NCI-H2171 (cell line): ENCODE results near the gene HEPACAM.

Experiments used
- DNase-seq: peaks from one replicate; lab custom pipeline; 2025; lab: John Stamatoyannopoulos, UW

The HEPACAM gene

GRCh38 chr11:124884869-124885479, 50.9 kb downstream of the HEPACAM start:
- no peak for DNase-seq

DNA sequence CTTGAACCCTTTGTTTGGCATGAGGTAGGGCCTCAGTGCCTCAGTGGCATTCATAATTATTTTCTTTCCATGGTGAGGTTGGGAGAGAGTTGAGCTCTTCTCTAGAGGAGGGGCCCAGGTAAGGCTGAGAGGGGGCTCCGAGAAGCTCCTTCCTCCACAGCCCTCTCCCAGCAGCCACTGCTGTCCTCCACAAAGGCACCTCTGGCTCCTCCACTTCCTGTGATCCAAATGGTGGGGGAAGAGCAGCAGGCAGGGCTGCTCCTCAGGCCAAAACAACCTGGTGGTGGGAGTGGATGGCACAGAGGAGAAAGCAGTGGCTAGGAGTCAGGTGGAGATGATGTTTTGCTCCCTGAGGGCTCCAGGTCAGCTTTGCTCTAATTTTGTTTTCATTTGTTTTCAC, 51.5 kb downstream of the HEPACAM start:
- no peak for DNase-seq

GRCh38 chr11:124882339-124883071, 53.3 kb downstream of the HEPACAM start:
- peak; percentile 34 for DNase-seq

DNA sequence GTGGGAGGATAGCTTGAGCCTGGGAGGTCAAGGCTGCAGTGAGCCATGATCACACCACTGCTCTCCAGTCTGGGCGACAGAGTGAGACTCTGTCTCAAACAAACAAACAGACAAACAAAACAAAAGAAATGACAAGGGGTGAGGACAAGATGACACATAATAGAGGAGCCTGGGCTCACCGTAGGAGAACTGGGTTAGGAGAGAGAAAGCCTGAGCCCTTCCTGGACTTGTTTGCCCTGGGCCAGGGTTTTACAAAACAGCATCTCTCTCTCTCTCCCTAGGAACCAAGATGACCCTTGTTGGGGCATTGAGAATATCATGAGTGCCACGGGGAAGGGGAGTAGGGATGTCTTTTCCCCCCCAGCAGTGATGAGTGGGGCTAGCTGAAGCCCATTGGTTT, 54.9 kb downstream of the HEPACAM start:
- DNase-seq = no peak

GRCh38 chr11:124880290-124880611, 55.6 kb downstream of the HEPACAM start:
- DNase-seq = no peak

DNA sequence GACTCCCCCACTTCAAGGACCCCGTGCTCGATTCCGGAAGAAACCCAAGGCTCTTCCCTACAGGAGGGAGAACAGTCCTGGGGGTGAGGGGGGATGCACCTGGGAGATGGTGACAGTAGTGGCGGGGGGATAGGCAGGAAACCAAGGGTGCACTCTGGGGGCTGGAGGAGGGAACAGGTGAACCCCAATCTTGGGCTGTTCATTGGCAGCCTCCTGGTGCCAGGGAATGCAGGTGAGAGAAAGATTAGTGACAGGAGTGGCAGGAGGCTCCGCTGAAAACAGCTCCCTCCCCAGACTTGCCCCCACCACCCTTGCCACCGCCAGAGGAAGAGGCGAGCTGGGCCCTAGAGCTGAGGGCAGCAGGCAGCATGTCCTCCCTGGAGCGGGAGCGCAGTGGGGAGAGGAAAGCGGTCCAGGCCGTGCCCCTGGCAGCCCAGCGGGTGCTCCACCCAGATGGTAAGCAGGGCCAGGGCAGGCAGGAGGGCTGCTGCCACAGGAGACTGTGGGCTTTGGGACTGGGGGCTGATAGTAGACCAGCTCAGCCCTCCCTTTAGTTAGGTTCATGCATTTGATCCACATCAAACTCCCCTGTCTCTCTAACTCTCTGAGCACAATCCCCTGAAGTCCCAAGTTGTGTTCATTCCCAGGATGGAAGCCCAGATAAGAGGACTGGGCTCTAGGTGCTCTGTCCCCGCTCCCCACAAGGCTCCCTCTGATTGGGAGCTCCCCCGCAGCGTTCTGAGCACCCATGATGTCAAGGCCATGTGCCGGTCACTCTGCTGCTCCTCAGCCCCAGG, 56.2 kb downstream of the HEPACAM start:
- no peak for DNase-seq

GRCh38 chr11:124878759-124879492, 56.9 kb downstream of the HEPACAM start:
- DNase-seq = no peak

DNA sequence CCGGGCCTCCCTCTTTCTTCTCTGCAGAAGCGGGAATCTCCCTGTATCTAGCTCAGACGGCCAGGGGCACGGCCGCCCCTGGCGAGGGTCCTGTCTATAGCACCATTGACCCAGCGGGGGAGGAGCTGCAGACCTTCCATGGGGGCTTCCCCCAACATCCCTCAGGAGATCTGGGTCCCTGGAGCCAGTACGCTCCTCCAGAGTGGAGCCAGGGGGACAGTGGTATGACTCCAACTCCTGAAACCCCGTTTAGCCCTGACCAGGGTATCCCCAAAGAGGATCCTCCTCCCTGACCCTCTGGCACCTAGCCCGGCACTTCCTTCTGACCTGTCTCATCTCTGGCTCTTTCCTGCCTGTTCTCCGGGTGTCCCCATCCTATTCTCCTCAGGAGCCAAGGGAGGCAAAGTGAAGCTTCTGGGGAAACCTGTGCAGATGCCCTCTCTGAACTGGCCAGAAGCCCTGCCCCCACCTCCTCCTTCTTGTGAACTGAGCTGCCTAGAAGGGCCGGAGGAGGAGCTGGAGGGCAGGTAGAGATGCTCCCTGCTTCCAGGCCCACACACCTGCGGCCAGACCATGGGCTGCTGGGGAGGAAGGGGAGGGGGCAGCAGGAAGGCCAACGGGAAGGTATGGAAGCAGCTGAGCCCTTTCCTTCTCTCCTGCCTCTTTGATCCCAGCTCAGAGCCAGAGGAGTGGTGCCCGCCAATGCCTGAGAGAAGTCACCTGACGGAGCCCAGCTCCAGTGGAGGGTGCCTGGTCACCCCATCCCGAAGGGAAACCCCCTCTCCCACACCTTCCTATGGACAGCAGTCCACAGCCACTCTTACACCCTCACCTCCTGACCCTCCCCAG, 57.7 kb downstream of the HEPACAM start:
- DNase-seq = no peak

DNA sequence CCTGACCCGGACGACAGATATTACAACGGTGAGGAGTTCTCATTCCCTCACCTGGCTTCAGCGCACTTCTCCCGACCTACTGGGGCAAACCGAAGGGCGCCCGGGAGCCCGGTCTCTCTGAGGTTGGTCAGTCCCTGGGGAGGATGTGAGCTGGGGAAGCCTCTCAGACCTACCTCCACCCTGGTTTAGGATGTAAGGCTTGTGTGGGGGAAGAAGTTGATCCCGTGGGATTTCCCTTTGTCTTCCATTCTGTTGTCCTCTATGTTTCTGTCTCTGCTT, 58.3 kb downstream of the HEPACAM start:
- no peak for DNase-seq

DNA sequence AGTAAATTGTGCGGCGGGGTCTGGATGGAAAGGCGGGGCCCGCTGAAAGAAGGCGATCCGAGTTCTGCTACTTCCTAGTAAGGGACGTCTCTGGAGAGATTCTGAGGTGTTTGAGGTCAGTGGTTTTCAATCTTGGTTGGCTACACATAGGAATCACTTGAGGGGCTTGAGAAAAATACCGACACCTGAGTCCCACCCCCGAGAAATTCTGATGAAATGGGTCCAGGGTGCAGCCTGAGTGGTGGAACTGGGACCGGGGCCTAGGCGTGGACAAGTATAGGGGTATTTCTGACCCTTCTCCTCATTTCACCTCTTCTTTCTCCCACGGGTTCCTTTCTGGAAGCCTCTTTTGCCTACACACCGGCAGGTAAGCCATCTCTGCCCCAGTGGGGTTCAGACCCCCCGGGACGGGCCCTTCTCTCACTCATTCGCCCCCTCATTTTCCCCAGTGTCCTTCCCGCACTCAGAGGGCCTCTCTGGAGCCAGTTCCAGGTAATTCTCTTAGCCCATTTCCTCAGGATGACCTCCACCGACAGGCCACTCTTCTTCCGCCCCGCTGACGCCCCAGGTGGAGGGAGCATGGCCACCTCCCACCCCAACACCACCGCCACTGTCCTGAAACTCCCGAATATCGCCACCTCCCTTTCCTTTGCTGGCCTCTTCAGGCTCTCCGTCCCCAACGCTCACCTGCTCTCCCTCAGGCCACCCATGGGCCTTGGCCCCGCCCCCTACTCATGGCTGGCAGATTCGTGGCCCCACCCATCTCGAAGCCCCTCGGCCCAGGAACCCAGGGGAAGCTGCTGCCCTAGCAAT, 58.8 kb downstream of the HEPACAM start:
- no peak for DNase-seq

- peak; percentile 86 for DNase-seq
Observed at GRCh38 chr11:124875943-124876817, 59.7 kb downstream of the HEPACAM start.

DNA sequence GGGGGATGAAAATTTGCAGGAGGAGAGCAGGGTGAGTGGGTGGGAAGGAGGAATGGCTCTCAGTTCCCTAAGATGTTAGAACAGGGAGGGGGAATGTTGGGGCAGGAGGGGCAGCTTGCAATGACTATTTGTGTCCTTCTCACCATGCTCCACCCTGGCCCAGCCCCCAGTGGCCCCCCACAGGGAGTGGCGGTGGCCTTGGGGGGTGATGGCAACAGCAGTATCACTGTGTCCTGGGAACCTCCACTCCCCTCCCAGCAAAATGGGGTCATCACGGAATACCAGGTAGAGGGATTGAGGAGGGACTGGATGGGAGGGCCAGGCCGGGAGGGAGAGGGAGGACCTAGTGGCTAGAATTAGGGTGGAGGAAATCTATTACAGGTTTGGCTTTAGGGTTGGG, 60.4 kb downstream of the HEPACAM start:
- DNase-seq = no peak

DNA sequence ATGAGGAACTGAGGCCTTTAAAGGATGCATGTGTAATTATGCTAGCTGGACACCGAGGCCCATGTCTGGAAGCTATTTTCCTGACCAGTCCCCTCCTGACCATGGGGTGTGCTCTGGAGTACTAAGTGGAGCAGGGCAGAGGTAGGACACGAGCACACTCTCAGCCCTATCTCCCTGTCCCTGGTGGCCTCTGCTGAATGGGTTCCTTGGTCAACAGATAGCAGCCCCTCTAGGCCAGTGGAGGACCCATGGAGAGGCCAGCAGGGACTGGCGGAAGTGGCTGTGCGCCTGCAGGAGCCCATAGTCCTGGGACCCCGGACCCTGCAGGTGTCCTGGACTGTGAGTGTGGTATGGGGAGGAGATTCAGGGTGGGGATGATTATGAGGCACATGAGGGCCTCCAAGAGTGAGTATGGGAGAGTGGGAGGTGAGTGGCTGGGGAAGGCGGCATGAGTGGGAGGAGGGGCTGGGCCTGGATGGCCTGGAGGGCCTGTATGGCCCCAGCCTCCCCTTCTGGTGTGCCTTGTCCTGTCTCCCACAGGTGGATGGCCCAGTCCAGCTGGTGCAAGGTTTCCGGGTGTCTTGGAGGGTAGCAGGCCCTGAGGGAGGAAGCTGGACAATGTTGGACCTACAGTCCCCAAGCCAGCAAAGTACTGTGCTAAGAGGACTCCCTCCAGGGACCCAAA, 61.1 kb downstream of the HEPACAM start:
- DNase-seq = no peak

DNA sequence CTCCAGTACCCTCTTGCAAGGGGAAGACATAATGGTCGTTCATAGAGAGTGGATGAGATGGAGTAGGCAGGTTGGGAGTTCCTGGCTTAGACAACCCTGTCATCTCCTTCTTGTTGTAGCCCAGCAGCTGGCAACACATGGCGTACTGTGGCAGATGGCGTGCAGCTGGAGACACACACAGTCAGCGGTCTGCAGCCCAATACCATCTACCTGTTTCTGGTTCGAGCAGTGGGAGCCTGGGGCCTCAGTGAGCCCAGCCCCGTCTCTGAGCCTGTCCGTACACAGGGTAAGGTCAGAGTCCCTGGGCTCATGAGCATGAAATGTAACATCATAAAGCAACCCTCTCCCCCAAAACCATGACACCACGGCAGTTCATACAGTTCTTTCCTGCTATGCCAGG, 61.9 kb downstream of the HEPACAM start:
- DNase-seq = no peak

- DNase-seq = no peak
Observed at GRCh38 chr11:124872741-124873140, 63.1 kb downstream of the HEPACAM start.

GRCh38 chr11:124872280-124872679, 63.6 kb downstream of the HEPACAM start:
- DNase-seq = no peak

GRCh38 chr11:124870430-124870829, 65.4 kb downstream of the HEPACAM start:
- DNase-seq = no peak

DNA sequence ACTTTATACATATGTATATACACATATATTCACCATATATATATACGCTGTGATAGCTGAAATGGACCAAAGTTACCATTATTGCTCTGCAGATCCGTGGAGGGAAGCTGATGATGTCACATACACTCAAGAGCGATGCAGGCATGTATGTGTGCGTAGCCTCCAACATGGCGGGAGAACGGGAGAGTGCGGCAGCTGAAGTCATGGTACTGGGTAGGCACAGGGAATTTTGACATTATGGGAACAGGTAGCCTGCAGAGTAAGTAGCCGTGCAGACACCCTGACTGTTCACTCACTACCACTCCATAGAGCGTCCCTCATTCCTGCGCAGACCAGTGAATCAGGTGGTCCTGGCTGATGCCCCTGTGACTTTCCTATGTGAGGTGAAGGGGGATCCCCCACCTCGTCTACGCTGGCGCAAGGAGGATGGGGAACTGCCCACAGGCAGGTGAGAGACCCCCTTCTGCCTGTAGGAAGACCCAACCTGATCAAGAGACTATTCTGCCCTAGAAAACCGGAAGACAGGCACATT, 65.9 kb downstream of the HEPACAM start:
- no peak for DNase-seq

- DNase-seq = no peak
Observed at GRCh38 chr11:124869331-124869730, 66.5 kb downstream of the HEPACAM start.
